CD4-positive, CD25-positive, alpha-beta regulatory T cell (primary cell): ENCODE data around the gene ZCCHC17. TPM values are rescaled to one million over a fixed set of nuclear protein-coding genes. Genes with fewer than 3 reads are reported as not detected.
A peak's percentile ranks its signal among the peaks of the same experiment; 100 is the strongest.

ENCODE experiments used
- ATAC-seq, 2 donors: fragments of 150-1000 bp; cut with Tn5 transposase; one replicate each; pipeline ENCODE4 v1.10.0; 2021; ENCODE audit warnings: low read depth in 2 of 2, moderate number of reproducible peaks in 2 of 2, moderate library complexity in 1 of 2
- DNase-seq, 3 donors: peaks; one replicate each; pipeline versions ENCODE4 v3.0.0 to v3.0.0-alpha.2; 2012 to 2022; ENCODE audit warnings: mixed read lengths in 1 of 3
- H3K27ac ChIP-seq: one replicate; pipeline ENCODE4 v1.7.0; 2013; ENCODE audit warnings: mild to moderate bottlenecking, low read length; ENCODE audit not compliant: insufficient read depth, poor library complexity, severe bottlenecking
- H3K27me3 ChIP-seq: one replicate; pipeline ENCODE4 v1.7.0; 2013; ENCODE audit warnings: low read length; ENCODE audit not compliant: control insufficient read depth, insufficient read depth
- H3K36me3 ChIP-seq: one replicate; pipeline ENCODE4 v1.7.0; 2013; ENCODE audit warnings: mild to moderate bottlenecking, low read length, moderate library complexity; ENCODE audit not compliant: control insufficient read depth, insufficient read depth
- H3K4me1 ChIP-seq: 2 replicates; pipeline ENCODE4 v1.7.0; 2013; ENCODE audit warnings: mild to moderate bottlenecking, low read length; ENCODE audit not compliant: insufficient read depth, control insufficient read depth, poor library complexity, severe bottlenecking
- H3K4me3 ChIP-seq: one replicate; pipeline ENCODE4 v1.7.0; 2013; ENCODE audit warnings: low read depth, mild to moderate bottlenecking, low read length, moderate library complexity
- H3K9me3 ChIP-seq, 2 experiments: 1 replicate in 1 of 2; 2 replicates in 1 of 2; pipeline ENCODE4 v1.7.0; 2013; ENCODE audit warnings: low read length in 2 of 2, mild to moderate bottlenecking in 1 of 2, moderate library complexity in 1 of 2; ENCODE audit not compliant: control insufficient read depth in 2 of 2
- H3K27ac Mint-ChIP-seq, 3 donors: one replicate each; pipeline ENCODE4 v1.8.0; 2020 to 2022; ENCODE audit warnings: mild to moderate bottlenecking in 3 of 3, mixed read lengths in 3 of 3, moderate library complexity in 2 of 3
- H3K27me3 Mint-ChIP-seq: one replicate; pipeline ENCODE4 v1.8.0; 2022; ENCODE audit warnings: mild to moderate bottlenecking, mixed read lengths
- H3K36me3 Mint-ChIP-seq: one replicate; pipeline ENCODE4 v1.8.0; 2020; ENCODE audit warnings: mixed read lengths
- H3K4me1 Mint-ChIP-seq, 4 donors: one replicate each; pipeline ENCODE4 v1.8.0; 2020 to 2022; ENCODE audit warnings: mixed read lengths in 4 of 4, mild to moderate bottlenecking in 1 of 4
- H3K4me3 Mint-ChIP-seq, 4 donors: one replicate each; pipeline ENCODE4 v1.8.0; 2020 to 2022; ENCODE audit warnings: mild to moderate bottlenecking in 4 of 4, mixed read lengths in 4 of 4, moderate library complexity in 3 of 4
- H3K9me3 Mint-ChIP-seq, 7 donors: one replicate each; pipeline ENCODE4 v1.8.0; 2020 to 2022; ENCODE audit warnings: mixed read lengths in 7 of 7, mild to moderate bottlenecking in 3 of 7, moderate library complexity in 2 of 7
- polyA plus RNA-seq, 4 donors: library from polyadenylated mRNA; unstranded; fragments of 300-500 nt; fragmentation: Illumina TruSeq; gene quantifications; one replicate each; pipeline ENCODE4 v1.2.3, GENCODE V29; 2021
- total RNA-seq: library from RNA; stranded (reverse); gene quantifications from one replicate; pipeline ENCODE4 v1.2.3, GENCODE V29; 2022

The ZCCHC17 gene
- total and polyA plus RNA-seq, 5 donors from 2014 or later, result 14.3 to 58.6 (median 45.8) TPM

GRCh38 chr1:31361607-31362006 is 64.8 kb downstream of the ZCCHC17 start:
- Histone ChIP-seq H3K9me3 (no peaks in the 10 kb centered on the region), H3K4me1 (no peaks in the 10 kb centered on the region), H3K27me3 (no peaks in the 10 kb centered on the region), H3K4me3 (no peak overlapping the region), H3K36me3 (peaks cover 33% of the 10 kb centered on the region), H3K27ac (no peak overlapping the region)
- ATAC-seq (no peak), DNase-seq (no peak)
- Mint-ChIP-seq H3K9me3 (no peaks in the 10 kb centered on the region), H3K4me1 (peaks cover 0 to 6% (median 0%) of the 10 kb centered on the region in 4 donors), H3K27me3 (no peaks in the 10 kb centered on the region), H3K4me3 (no peak overlapping the region), H3K27ac (no peak overlapping the region), H3K36me3 (peaks cover 51% of the 10 kb centered on the region)

- Histone ChIP-seq H3K27ac (no peak overlapping the region), H3K9me3 (no peaks in the 10 kb centered on the region), H3K4me1 (no peaks in the 10 kb centered on the region), H3K4me3 (no peak overlapping the region), H3K36me3 (peaks cover 37% of the 10 kb centered on the region), H3K27me3 (no peaks in the 10 kb centered on the region)
- Mint-ChIP-seq H3K9me3 (no peaks in the 10 kb centered on the region), H3K4me1 (peaks cover 0 to 6% (median 0%) of the 10 kb centered on the region in 4 donors), H3K27ac (no peak overlapping the region), H3K27me3 (no peaks in the 10 kb centered on the region), H3K4me3 (no peak overlapping the region), H3K36me3 (peaks cover 48% of the 10 kb centered on the region)
- DNase-seq (no peak), ATAC-seq (no peak)
Observed at GRCh38 chr1:31362032-31362431, 65.2 kb downstream of the ZCCHC17 start.

- no peaks in the 10 kb centered on the region for H3K27me3 Mint-ChIP-seq
- H3K4me1 Mint-ChIP-seq, result no peaks in the 10 kb centered on the region
- Histone ChIP-seq H3K9me3 (no peaks in the 10 kb centered on the region), H3K27ac (no peak overlapping the region), H3K4me1 (no peaks in the 10 kb centered on the region), H3K36me3 (peaks cover 28% of the 10 kb centered on the region), H3K27me3 (no peaks in the 10 kb centered on the region), H3K4me3 (no peak overlapping the region)
- no peak for ATAC-seq
- no peak overlapping the region for H3K4me3 Mint-ChIP-seq
- peaks cover 33% of the 10 kb centered on the region for H3K36me3 Mint-ChIP-seq
- H3K9me3 Mint-ChIP-seq, result no peaks in the 10 kb centered on the region
- no peak overlapping the region for H3K27ac Mint-ChIP-seq
- DNase-seq, result no peak
Observed at GRCh38 chr1:31364561-31365250, 67.9 kb downstream of the ZCCHC17 start.

GRCh38 chr1:31366796-31367195 is 70.0 kb downstream of the ZCCHC17 start:
- Histone ChIP-seq H3K27me3 (no peaks in the 10 kb centered on the region), H3K36me3 (peaks cover 25% of the 10 kb centered on the region), H3K27ac (no peak overlapping the region), H3K9me3 (no peaks in the 10 kb centered on the region), H3K4me3 (no peak overlapping the region), H3K4me1 (no peaks in the 10 kb centered on the region)
- Mint-ChIP-seq H3K4me1 (peaks cover 0 to 3% (median 0%) of the 10 kb centered on the region in 4 donors), H3K27me3 (peaks cover under 1% of the 10 kb centered on the region), H3K4me3 (no peak overlapping the region), H3K36me3 (peaks cover 28% of the 10 kb centered on the region), H3K9me3 (no peaks in the 10 kb centered on the region), H3K27ac (peak overlapping the region in 1 of 3 donors; percentile 46)
- no peak for DNase-seq
- no peak for ATAC-seq

GRCh38 chr1:31368611-31369107 is 71.8 kb downstream of the ZCCHC17 start:
- no peaks in the 10 kb centered on the region for H3K27me3 ChIP-seq
- H3K27ac ChIP-seq, result no peak overlapping the region
- DNase-seq (no peak), ATAC-seq (no peak)
- peaks cover 25% of the 10 kb centered on the region for H3K36me3 ChIP-seq
- Mint-ChIP-seq H3K4me1 (peaks cover 0 to 20% (median 5%) of the 10 kb centered on the region in 4 donors), H3K27ac (no peak overlapping the region), H3K36me3 (peaks cover 23% of the 10 kb centered on the region), H3K4me3 (no peak overlapping the region), H3K9me3 (no peaks in the 10 kb centered on the region), H3K27me3 (peaks cover 11% of the 10 kb centered on the region)
- H3K4me3 ChIP-seq, result no peak overlapping the region
- H3K4me1 ChIP-seq, result peaks cover 8% of the 10 kb centered on the region
- no peaks in the 10 kb centered on the region for H3K9me3 ChIP-seq

- Mint-ChIP-seq H3K27ac (no peak overlapping the region), H3K36me3 (peaks cover 13% of the 10 kb centered on the region), H3K27me3 (peaks cover 18% of the 10 kb centered on the region), H3K4me1 (peaks cover 0 to 23% (median 8%) of the 10 kb centered on the region in 4 donors), H3K4me3 (no peak overlapping the region), H3K9me3 (no peaks in the 10 kb centered on the region)
- H3K27ac ChIP-seq, result no peak overlapping the region
- peaks cover 11% of the 10 kb centered on the region for H3K4me1 ChIP-seq
- peaks cover 11% of the 10 kb centered on the region for H3K36me3 ChIP-seq
- no peak overlapping the region for H3K4me3 ChIP-seq
- DNase-seq, result no peak
- no peaks in the 10 kb centered on the region for H3K9me3 ChIP-seq
- no peak for ATAC-seq
- no peaks in the 10 kb centered on the region for H3K27me3 ChIP-seq
Observed at GRCh38 chr1:31370021-31370420, 73.2 kb downstream of the ZCCHC17 start.

GRCh38 chr1:31370565-31370964 is 73.7 kb downstream of the ZCCHC17 start:
- peaks cover 7% of the 10 kb centered on the region for H3K36me3 Mint-ChIP-seq
- ATAC-seq (no peak), DNase-seq (no peak)
- H3K4me3 Mint-ChIP-seq, result peak overlapping the region in 1 of 4 donors; percentile 15
- Histone ChIP-seq H3K27ac (no peak overlapping the region), H3K4me3 (no peak overlapping the region), H3K36me3 (peaks cover 11% of the 10 kb centered on the region), H3K4me1 (peaks cover 11% of the 10 kb centered on the region), H3K27me3 (no peaks in the 10 kb centered on the region), H3K9me3 (no peaks in the 10 kb centered on the region)
- H3K4me1 Mint-ChIP-seq, result peaks cover 0 to 23% (median 8%) of the 10 kb centered on the region in 4 donors
- H3K27ac Mint-ChIP-seq, result no peak overlapping the region
- no peaks in the 10 kb centered on the region for H3K9me3 Mint-ChIP-seq
- peaks cover 18% of the 10 kb centered on the region for H3K27me3 Mint-ChIP-seq
